Panc1 (cell line): ENCODE measurements around the gene COL1A1. TPM values are rescaled to one million over a fixed set of nuclear protein-coding genes. Genes with fewer than 3 reads are reported as not detected.

Source experiments
- ATAC-seq: fragments of 200-7000 bp; cut with Tn5 transposase; 2 replicates; pipeline ENCODE4 v1.9.1; 2020; ENCODE audit warnings: mild to moderate bottlenecking, moderate library complexity
- BruUV-seq: library from RNA; stranded (reverse); fragments of 400-500 nt; replicated peaks from 2 replicates; lab custom pipeline; 2021; lab: Mats Ljungman, UMichigan
- CTCF ChIA-PET: fragments of 300-600 bp; sonication (Branson Sonifier 250); formaldehyde crosslinking; loops from one replicate; lab custom pipeline; 2022; ENCODE audit warnings: antibody characterized with exemption; lab: Charles Lee
- POLR2A ChIA-PET: fragments of 300-600 bp; sonication (Branson Sonifier 250); formaldehyde crosslinking; loops from one replicate; lab custom pipeline; 2022; ENCODE audit warnings: antibody characterized with exemption; lab: Charles Lee
- DNase-seq: peaks from one replicate; pipeline ENCODE4 v3.0.0-alpha.2; 2010; ENCODE audit warnings: low read depth, low spot score
- H3K27ac ChIP-seq: 2 replicates; pipeline ENCODE4 v1.5.1; 2011; ENCODE audit warnings: mild to moderate bottlenecking, low read length, inconsistent platforms
- H3K27me3 ChIP-seq: fragments of 200-500 bp; sonication (Bioruptor generic); 2 replicates; pipeline ENCODE4 v1.6.0; 2014; ENCODE audit warnings: low read length, inconsistent platforms; ENCODE audit not compliant: control insufficient read depth, insufficient read depth
- H3K36me3 ChIP-seq: fragments of 200-500 bp; sonication (Bioruptor generic); 2 replicates; pipeline ENCODE4 v1.5.1; 2014; ENCODE audit warnings: inconsistent platforms, mild to moderate bottlenecking, low read length, moderate library complexity; ENCODE audit not compliant: control insufficient read depth, insufficient read depth
- H3K4me1 ChIP-seq: 2 replicates; pipeline ENCODE4 v1.5.1; 2011; ENCODE audit warnings: inconsistent platforms, mild to moderate bottlenecking, low read length, moderate library complexity; ENCODE audit not compliant: control insufficient read depth, insufficient read depth
- H3K4me3 ChIP-seq, 2 experiments: 2 replicates each; pipeline ENCODE4 v1.5.1; 2011 to 2012; ENCODE audit warnings: low read depth in 2 of 2, low read length in 2 of 2, mild to moderate bottlenecking in 2 of 2, inconsistent platforms in 1 of 2, moderate library complexity in 1 of 2
- H3K9me3 ChIP-seq: fragments of 200-500 bp; sonication (Bioruptor generic); 2 replicates; pipeline ENCODE4 v1.5.1; 2014; ENCODE audit warnings: low read depth, mild to moderate bottlenecking, inconsistent platforms, low read length, moderate library complexity; ENCODE audit not compliant: control insufficient read depth, insufficient read depth
- POLR2AphosphoS5 ChIP-seq: IDR thresholded peaks from 2 replicates; pipeline ENCODE4 v1.6.1; 2012; ENCODE audit warnings: mild to moderate bottlenecking, low read depth, low read length, moderate library complexity
- SIN3A ChIP-seq: IDR thresholded peaks from 2 replicates; pipeline ENCODE4 v1.6.1; 2012; ENCODE audit warnings: low read depth, mild to moderate bottlenecking, low read length, moderate library complexity, borderline replicate concordance; ENCODE audit not compliant: insufficient read depth
- TCF7L2 ChIP-seq: IDR thresholded peaks from 2 replicates; pipeline ENCODE4 v1.6.1; 2011; ENCODE audit warnings: mild to moderate bottlenecking, low read depth, low read length, inconsistent platforms
- in situ Hi-C: cut with HindIII; loops from 2 replicates; pipeline ENCODE4 v1.10.0; 2016; ENCODE audit warnings: low sequenced_read_pairs, low pct_unique_long_range_greater_than_20kb
- intact Hi-C: fragments of 100-400 bp; cut with micrococcal nuclease; formaldehyde crosslinking; loops from one replicate; pipeline ENCODE4 v1.10.0; 2022; ENCODE audit not compliant: unreplicated experiment
- total RNA-seq: library from RNA; stranded (reverse); gene quantifications from one replicate; pipeline ENCODE4 v1.2.1, GENCODE V29; 2021; ENCODE audit not compliant: unreplicated experiment
- TF ChIP-seq, protein P1 (sequence below): fragments of 450-650 bp; IDR thresholded peaks from 2 replicates; pipeline ENCODE4 v1.5.1; 2017; ENCODE audit warnings: mild to moderate bottlenecking
- TF ChIP-seq, protein P2 (sequence below), 2 experiments: IDR thresholded peaks; 2 replicates each; pipeline ENCODE4 v1.6.1; 2011 to 2012; ENCODE audit warnings: low read depth in 2 of 2, control low read depth in 1 of 2, low read length in 1 of 2, mild to moderate bottlenecking in 1 of 2, moderate library complexity in 1 of 2; ENCODE audit not compliant: insufficient read depth in 1 of 2

COL1A1 gene
- total RNA-seq, 1 experiment from 2014 or later = 52.7 TPM

DNA sequence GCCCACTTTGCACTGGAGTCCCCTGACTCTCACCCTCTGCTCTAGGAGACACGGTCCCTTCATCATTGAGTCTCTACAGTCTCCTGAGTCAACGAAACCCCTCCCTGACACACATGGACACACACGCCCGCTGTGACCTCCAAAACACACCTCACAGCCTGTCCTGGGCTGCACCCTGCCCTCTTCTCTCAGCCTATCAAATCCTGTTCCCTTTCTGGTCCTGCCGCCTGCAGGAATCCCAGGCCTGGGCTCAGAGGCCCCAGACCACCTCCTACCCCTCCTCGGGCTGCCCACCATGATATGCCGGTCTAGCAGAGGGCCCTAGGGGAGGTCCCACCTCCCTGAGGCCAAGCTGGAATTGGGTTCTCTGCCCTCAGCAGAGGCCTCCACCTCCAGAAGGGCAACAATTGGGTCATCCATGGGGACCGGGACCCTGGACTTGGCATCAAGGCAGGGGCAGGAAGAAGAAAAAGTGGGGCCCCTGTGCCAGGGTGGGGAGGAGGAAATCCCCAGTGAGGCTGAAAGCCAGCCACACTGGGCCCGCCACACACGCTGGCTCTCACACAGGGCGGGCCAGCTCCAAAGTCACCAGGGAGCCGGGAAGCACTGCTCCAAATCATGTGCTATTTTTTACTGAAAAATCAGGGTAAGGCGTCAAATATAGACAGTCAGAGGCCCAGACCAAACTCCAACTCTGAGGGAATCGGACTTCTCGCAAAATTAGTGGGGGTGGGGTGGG lies 54.3 kb downstream of the COL1A1 start:
- Histone ChIP-seq H3K27me3 (no peaks in the 10 kb centered on the region), H3K27ac (peak overlapping the region; percentile 79), H3K9me3 (no peaks in the 10 kb centered on the region), H3K4me1 (peaks cover 30% of the 10 kb centered on the region), H3K36me3 (peaks cover 21% of the 10 kb centered on the region; the same call in 1 of the 2 replicates), H3K4me3 (peak overlapping the region; percentile 70 to 97)
- intact Hi-C loops = no loop called here
- POLR2A ChIA-PET = no interaction called here
- BruUV-seq = no TSS peak
- in situ Hi-C loops = no loop called here
- no peak for DNase-seq
- no peak for ATAC-seq
- TF ChIP-seq, protein P1, sequence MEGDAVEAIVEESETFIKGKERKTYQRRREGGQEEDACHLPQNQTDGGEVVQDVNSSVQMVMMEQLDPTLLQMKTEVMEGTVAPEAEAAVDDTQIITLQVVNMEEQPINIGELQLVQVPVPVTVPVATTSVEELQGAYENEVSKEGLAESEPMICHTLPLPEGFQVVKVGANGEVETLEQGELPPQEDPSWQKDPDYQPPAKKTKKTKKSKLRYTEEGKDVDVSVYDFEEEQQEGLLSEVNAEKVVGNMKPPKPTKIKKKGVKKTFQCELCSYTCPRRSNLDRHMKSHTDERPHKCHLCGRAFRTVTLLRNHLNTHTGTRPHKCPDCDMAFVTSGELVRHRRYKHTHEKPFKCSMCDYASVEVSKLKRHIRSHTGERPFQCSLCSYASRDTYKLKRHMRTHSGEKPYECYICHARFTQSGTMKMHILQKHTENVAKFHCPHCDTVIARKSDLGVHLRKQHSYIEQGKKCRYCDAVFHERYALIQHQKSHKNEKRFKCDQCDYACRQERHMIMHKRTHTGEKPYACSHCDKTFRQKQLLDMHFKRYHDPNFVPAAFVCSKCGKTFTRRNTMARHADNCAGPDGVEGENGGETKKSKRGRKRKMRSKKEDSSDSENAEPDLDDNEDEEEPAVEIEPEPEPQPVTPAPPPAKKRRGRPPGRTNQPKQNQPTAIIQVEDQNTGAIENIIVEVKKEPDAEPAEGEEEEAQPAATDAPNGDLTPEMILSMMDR = no peak
- TF ChIP-seq SIN3A (no peak), TCF7L2 (no peak), POLR2AphosphoS5 (no peak)
- TF ChIP-seq, protein P2, sequence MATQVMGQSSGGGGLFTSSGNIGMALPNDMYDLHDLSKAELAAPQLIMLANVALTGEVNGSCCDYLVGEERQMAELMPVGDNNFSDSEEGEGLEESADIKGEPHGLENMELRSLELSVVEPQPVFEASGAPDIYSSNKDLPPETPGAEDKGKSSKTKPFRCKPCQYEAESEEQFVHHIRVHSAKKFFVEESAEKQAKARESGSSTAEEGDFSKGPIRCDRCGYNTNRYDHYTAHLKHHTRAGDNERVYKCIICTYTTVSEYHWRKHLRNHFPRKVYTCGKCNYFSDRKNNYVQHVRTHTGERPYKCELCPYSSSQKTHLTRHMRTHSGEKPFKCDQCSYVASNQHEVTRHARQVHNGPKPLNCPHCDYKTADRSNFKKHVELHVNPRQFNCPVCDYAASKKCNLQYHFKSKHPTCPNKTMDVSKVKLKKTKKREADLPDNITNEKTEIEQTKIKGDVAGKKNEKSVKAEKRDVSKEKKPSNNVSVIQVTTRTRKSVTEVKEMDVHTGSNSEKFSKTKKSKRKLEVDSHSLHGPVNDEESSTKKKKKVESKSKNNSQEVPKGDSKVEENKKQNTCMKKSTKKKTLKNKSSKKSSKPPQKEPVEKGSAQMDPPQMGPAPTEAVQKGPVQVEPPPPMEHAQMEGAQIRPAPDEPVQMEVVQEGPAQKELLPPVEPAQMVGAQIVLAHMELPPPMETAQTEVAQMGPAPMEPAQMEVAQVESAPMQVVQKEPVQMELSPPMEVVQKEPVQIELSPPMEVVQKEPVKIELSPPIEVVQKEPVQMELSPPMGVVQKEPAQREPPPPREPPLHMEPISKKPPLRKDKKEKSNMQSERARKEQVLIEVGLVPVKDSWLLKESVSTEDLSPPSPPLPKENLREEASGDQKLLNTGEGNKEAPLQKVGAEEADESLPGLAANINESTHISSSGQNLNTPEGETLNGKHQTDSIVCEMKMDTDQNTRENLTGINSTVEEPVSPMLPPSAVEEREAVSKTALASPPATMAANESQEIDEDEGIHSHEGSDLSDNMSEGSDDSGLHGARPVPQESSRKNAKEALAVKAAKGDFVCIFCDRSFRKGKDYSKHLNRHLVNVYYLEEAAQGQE (IDR thresholded peaks at IDR 0.05; ENCODE audit: insufficient read depth in 1 of 2, low read depth in 2 of 2, low read length in 1 of 2) = no peak
- CTCF ChIA-PET = interaction anchor here (0.7 kb wide), 1 partner anchor 32 kb away, joined by 8 read pairs; no protein-coding TSS in a partner anchor

DNA sequence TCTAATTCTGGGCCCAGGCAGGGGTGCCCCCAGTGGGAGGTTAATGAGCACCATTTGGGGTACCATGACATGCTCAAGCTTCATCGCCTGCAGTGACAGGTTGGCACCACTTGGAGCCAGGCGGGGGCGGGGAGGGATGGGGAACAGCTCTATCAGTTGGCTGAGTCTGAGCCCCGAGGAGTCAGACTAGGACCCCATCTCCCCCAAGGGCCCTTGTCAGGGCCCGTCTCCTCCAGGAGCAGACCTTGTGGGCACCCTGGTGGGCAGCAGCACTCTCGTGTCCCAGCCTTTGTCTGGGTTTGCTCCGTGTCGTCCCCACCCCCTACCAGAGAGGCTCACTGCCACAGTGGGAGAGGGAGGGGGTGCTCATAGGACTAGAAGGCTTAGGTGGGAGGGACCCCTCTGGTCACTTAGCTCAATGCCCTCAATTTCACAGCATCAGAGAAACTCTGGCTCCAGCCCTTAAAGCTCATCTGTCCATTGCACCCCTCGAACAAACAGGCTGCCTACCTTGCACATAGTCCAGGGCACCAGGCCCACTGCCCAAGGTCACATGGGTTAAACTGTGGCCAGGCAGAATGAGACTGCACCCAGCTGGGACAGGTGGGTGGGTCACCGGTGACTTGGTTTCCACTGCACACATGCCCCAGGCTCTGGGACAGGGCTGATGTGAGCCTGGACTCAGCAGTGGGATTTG lies 55.1 kb downstream of the COL1A1 start:
- CTCF ChIA-PET = interaction anchor here (0.7 kb wide), 2 partner anchors 15 to 52 kb away, joined by 5 to 7 read pairs; no protein-coding TSS in a partner anchor

More for the DNA sequence above, 55.1 kb downstream of the COL1A1 start:
- intact Hi-C loops = no loop called here
- TF ChIP-seq TCF7L2 (no peak), SIN3A (no peak)
- TF ChIP-seq, protein P1 = no peak; the same call in 1 of the 2 replicates
- H3K4me3 ChIP-seq = peak overlapping the region; percentile 70 to 97
- no peaks in the 10 kb centered on the region for H3K27me3 ChIP-seq
- POLR2A ChIA-PET = no interaction called here
- in situ Hi-C loops = no loop called here
- H3K36me3 ChIP-seq = peaks cover 19% of the 10 kb centered on the region; the same call in 1 of the 2 replicates
- ATAC-seq = no peak
- no peak for DNase-seq
- H3K4me1 ChIP-seq = peaks cover 26% of the 10 kb centered on the region
- no TSS peak for BruUV-seq
- H3K9me3 ChIP-seq = no peaks in the 10 kb centered on the region
- H3K27ac ChIP-seq = peak overlapping the region; percentile 79
